HepG2 (cell line): Measurements from ENCODE around the gene SDR39U1. TPM values are rescaled to one million over a fixed set of nuclear protein-coding genes. Genes with fewer than 3 reads are reported as not detected.
A peak's percentile ranks its signal among the peaks of the same experiment; 100 is the strongest.

Experiments
- ATAC-seq: fragments of 200-7000 bp; cut with Tn5 transposase; 3 replicates; pipeline ENCODE4 v1.9.1; 2020; ENCODE audit warnings: mild to moderate bottlenecking, moderate library complexity
- BruUV-seq: library from RNA; stranded (reverse); fragments of 400-500 nt; replicated peaks from 2 replicates; lab custom pipeline; 2021; lab: Mats Ljungman, UMichigan
- CTCF ChIA-PET: fragments of 300-600 bp; formaldehyde crosslinking; extraction: SDS; loops from one replicate; lab custom pipeline; 2021; ENCODE audit warnings: low total read pairs, inconsistent platforms, low intra/inter-chr PET ratio; lab: Yijun Ruan, JAX
- POLR2A ChIA-PET: fragments of 350-600 bp; sonication (Branson Sonifier 250); formaldehyde crosslinking; loops from one replicate; lab custom pipeline; 2020; ENCODE audit warnings: antibody characterized with exemption, inconsistent platforms; lab: Yijun Ruan, JAX
- DNase-seq: peaks from one replicate; pipeline ENCODE4 v3.0.0-alpha.2; 2015; ENCODE audit warnings: low spot score
- FAIRE-seq: peaks from 3 replicates; lab custom pipeline; 2011; peaks lifted over from hg19 to GRCh38; lab: Jason Lieb, UNC
- H2AFZ ChIP-seq: one replicate; pipeline ENCODE4 v1.6.1; 2011; ENCODE audit warnings: low read length, inconsistent platforms
- H3K27ac ChIP-seq: fragments of 300-600 bp; 3 replicates; pipeline ENCODE4 v1.8.0; 2011; ENCODE audit warnings: mixed run types, mild to moderate bottlenecking, mixed read lengths, low read length, inconsistent platforms; ENCODE audit not compliant: insufficient read depth; ENCODE audit errors: extremely low read length
- H3K27me3 ChIP-seq, 2 experiments: fragments of 200-600 bp in 1 of 2; 2 replicates in 1 of 2; 3 replicates in 1 of 2; pipeline versions ENCODE4 v1.6.0 to v1.8.0; 2011; ENCODE audit warnings: low read length in 2 of 2, mild to moderate bottlenecking in 2 of 2, moderate library complexity in 2 of 2, inconsistent platforms in 1 of 2; ENCODE audit not compliant: insufficient read depth in 2 of 2, control insufficient read depth in 1 of 2
- H3K36me3 ChIP-seq, 2 experiments: fragments of 200-600 bp in 1 of 2; replicated peaks in 1 of 2; 2 replicates in 1 of 2; 3 replicates in 1 of 2; pipeline versions ENCODE4 v1.5.1 to v1.8.0; 2011; ENCODE audit warnings: low read length in 2 of 2, inconsistent platforms in 1 of 2; ENCODE audit not compliant: insufficient read depth in 2 of 2, control insufficient read depth in 1 of 2
- H3K4me1 ChIP-seq: 2 replicates; pipeline ENCODE4 v1.5.1; 2012; ENCODE audit warnings: low read length, inconsistent platforms; ENCODE audit not compliant: insufficient read depth
- H3K4me2 ChIP-seq: 2 replicates; pipeline ENCODE4 v1.6.0; 2011; ENCODE audit warnings: low read depth, low read length, inconsistent platforms
- H3K4me3 ChIP-seq, 3 experiments: fragments of 200-600 bp in 1 of 3; sonication (generic), shearing (Covaris generic) in 1 of 3; replicated peaks in 1 of 3; 2 replicates each; pipeline ENCODE4 v1.5.1; 2011 to 2016; ENCODE audit warnings: low read length in 3 of 3, inconsistent platforms in 2 of 3, low read depth in 2 of 3, mild to moderate bottlenecking in 2 of 3, control low read depth in 1 of 3, mixed read lengths in 1 of 3; ENCODE audit not compliant: insufficient read depth in 1 of 3
- H3K79me2 ChIP-seq: one replicate; pipeline ENCODE4 v1.6.1; 2011; ENCODE audit warnings: low read length, inconsistent platforms; ENCODE audit not compliant: insufficient read depth
- H3K9ac ChIP-seq: 2 replicates; pipeline ENCODE4 v1.6.0; 2011; ENCODE audit warnings: mild to moderate bottlenecking, low read depth, low read length, inconsistent platforms; ENCODE audit not compliant: insufficient read depth
- H3K9me3 ChIP-seq: 2 replicates; pipeline ENCODE4 v1.5.1; 2012; ENCODE audit warnings: mild to moderate bottlenecking, low read length
- H4K20me1 ChIP-seq: 2 replicates; pipeline ENCODE4 v1.6.0; 2011; ENCODE audit warnings: inconsistent platforms, mild to moderate bottlenecking, low read length, moderate library complexity; ENCODE audit not compliant: insufficient read depth
- ATRX ChIP-seq: sonication (generic); formaldehyde crosslinking; IDR thresholded peaks from 2 replicates; pipeline ENCODE4 v1.4.0; 2020; ENCODE audit warnings: missing genetic modification reagents, borderline replicate concordance
- FOXA3 ChIP-seq: IDR thresholded peaks from 2 replicates; pipeline ENCODE4 v1.6.1; 2016; ENCODE audit warnings: missing genetic modification reagents, missing compliant biosample characterization
- MIER3 ChIP-seq: IDR thresholded peaks from 2 replicates; pipeline ENCODE4 v1.6.1; 2016; ENCODE audit warnings: missing compliant biosample characterization, borderline replicate concordance
- NCOA2 ChIP-seq: sonication (generic); formaldehyde crosslinking; IDR thresholded peaks from 2 replicates; pipeline ENCODE4 v1.8.0; 2022; ENCODE audit warnings: inconsistent platforms
- NONO ChIP-seq, 2 experiments: fragments of 450-650 bp in 1 of 2; sonication (generic) in 1 of 2; formaldehyde crosslinking in 1 of 2; IDR thresholded peaks in 1 of 2; conservative IDR thresholded peaks in 1 of 2; 2 replicates each; pipeline versions ENCODE4 v1.6.1 to v1.8.0; 2017 to 2022; ENCODE audit warnings: mild to moderate bottlenecking in 1 of 2, missing genetic modification reagents in 1 of 2, moderate library complexity in 1 of 2
- NPAS2 ChIP-seq: sonication (generic); formaldehyde crosslinking; IDR thresholded peaks from 2 replicates; pipeline ENCODE4 v1.8.0; 2022; ENCODE audit warnings: mild to moderate bottlenecking, missing genetic modification reagents, borderline replicate concordance
- PAF1 ChIP-seq: IDR thresholded peaks from 2 replicates; pipeline ENCODE4 v1.6.1; 2016; ENCODE audit warnings: missing genetic modification reagents, missing compliant biosample characterization
- POLR2AphosphoS2 ChIP-seq: IDR thresholded peaks from 2 replicates; pipeline ENCODE4 v1.6.1; 2011; ENCODE audit warnings: low read depth, low read length, improper control_type of control experiment
- REPIN1 ChIP-seq: sonication (generic); formaldehyde crosslinking; IDR thresholded peaks from 2 replicates; pipeline ENCODE4 v1.8.0; 2022; ENCODE audit warnings: missing genetic modification reagents, low read depth, mild to moderate bottlenecking, borderline replicate concordance
- SETDB1 ChIP-seq: sonication (generic); formaldehyde crosslinking; IDR thresholded peaks from 2 replicates; pipeline ENCODE4 v1.5.1; 2020; ENCODE audit warnings: missing genetic modification reagents, mild to moderate bottlenecking, borderline replicate concordance
- SMC3 ChIP-seq: IDR thresholded peaks from 2 replicates; pipeline ENCODE4 v1.6.1; 2011; ENCODE audit warnings: low read length, improper control_type of control experiment
- SUZ12 ChIP-seq: fragments of 150-350 bp; IDR thresholded peaks from 2 replicates; pipeline ENCODE4 v1.6.1; 2014; ENCODE audit warnings: low read depth, low read length
- TBX2 ChIP-seq: sonication (generic); formaldehyde crosslinking; IDR thresholded peaks from 2 replicates; pipeline ENCODE4 v1.5.0; 2020; ENCODE audit warnings: missing genetic modification reagents, mild to moderate bottlenecking, borderline replicate concordance
- TOPORS ChIP-seq: sonication (generic); formaldehyde crosslinking; IDR thresholded peaks from 2 replicates; pipeline ENCODE4 v1.8.0; 2023; ENCODE audit warnings: mild to moderate bottlenecking, missing genetic modification reagents
- ZNF329 ChIP-seq: sonication (generic); formaldehyde crosslinking; IDR thresholded peaks from 2 replicates; pipeline ENCODE4 v1.9.0; 2021; ENCODE audit warnings: low read depth, mild to moderate bottlenecking, missing genetic modification reagents
- ZNF562 ChIP-seq: sonication (generic); formaldehyde crosslinking; IDR thresholded peaks from 2 replicates; pipeline ENCODE4 v1.8.0; 2022; ENCODE audit warnings: missing genetic modification reagents, borderline replicate concordance
- ZNF589 ChIP-seq: sonication (generic); formaldehyde crosslinking; conservative IDR thresholded peaks from 2 replicates; pipeline ENCODE4 v1.8.0; 2022; ENCODE audit warnings: mild to moderate bottlenecking, moderate library complexity, missing genetic modification reagents
- ZNF607 ChIP-seq: sonication (generic); formaldehyde crosslinking; IDR thresholded peaks from 2 replicates; pipeline ENCODE4 v1.5.1; 2020; ENCODE audit warnings: missing genetic modification reagents, mild to moderate bottlenecking, borderline replicate concordance
- ZNF761 ChIP-seq: sonication (generic); formaldehyde crosslinking; conservative IDR thresholded peaks from 2 replicates; pipeline ENCODE4 v1.4.0; 2020; ENCODE audit warnings: mild to moderate bottlenecking, missing genetic modification reagents
- ZNF773 ChIP-seq: sonication (generic); formaldehyde crosslinking; IDR thresholded peaks from 2 replicates; pipeline ENCODE4 v1.4.0; 2020; ENCODE audit warnings: missing genetic modification reagents, borderline replicate concordance
- WGBS: methylation state at CpG from one replicate; pipeline ENCODE4 v1.1.6; 2017; ENCODE audit warnings: low lambda C conversion rate; 5-methylcytosine and 5-hydroxymethylcytosine counted together
- in situ Hi-C: cut with HindIII; loops from 2 replicates; pipeline ENCODE4 v1.10.0; 2017; ENCODE audit warnings: low pct_unique_long_range_greater_than_20kb; ENCODE audit not compliant: extremely low pct_ligation_motif_present
- intact Hi-C: fragments of 100-400 bp; cut with micrococcal nuclease; formaldehyde crosslinking; loops from one replicate; pipeline ENCODE4 v1.10.0; 2022; ENCODE audit not compliant: unreplicated experiment
- polyA plus RNA-seq, 8 experiments: library from polyadenylated mRNA; depleted of rRNA in 3 of 8; stranded (reverse) in 7 of 8; unstranded in 1 of 8; fragments of >200 nt; fragmentation: Illumina TruSeq in 4 of 8; extraction: Trizol in 4 of 8; gene quantifications; 2 replicates each; pipeline versions ENCODE4 v1.2.1 to v1.2.3, GENCODE V29; 2011 to 2016; ENCODE audit warnings: low read depth in 4 of 8, missing spikeins in 1 of 8, mixed read lengths in 1 of 8; ENCODE audit not compliant: insufficient read depth in 1 of 8
- total RNA-seq, 5 experiments: library from RNA; depleted of rRNA; stranded (reverse); fragments of >200 nt; fragmentation: Illumina TruSeq; extraction: Trizol; gene quantifications; 2 replicates each; pipeline ENCODE4 v1.2.3, GENCODE V29; 2016; ENCODE audit warnings: low read depth in 1 of 5
- TF ChIP-seq, protein P1 (sequence below): sonication (generic); formaldehyde crosslinking; IDR thresholded peaks from 2 replicates; pipeline ENCODE4 v1.5.0; 2020; ENCODE audit warnings: missing genetic modification reagents
- TF ChIP-seq, protein P2 (sequence below), 2 experiments: fragments of 450-650 bp in 1 of 2; sonication (generic) in 1 of 2; formaldehyde crosslinking; IDR thresholded peaks; 2 replicates each; pipeline versions ENCODE4 v1.5.0 to v1.8.0; 2020 to 2022; ENCODE audit warnings: mild to moderate bottlenecking in 1 of 2, missing genetic modification reagents in 1 of 2

The SDR39U1 gene
- total and polyA plus RNA-seq, 2 of the 13 experiments (the other 11 are each of a cell fraction or from before 2014, with no cell fraction given), result 34.4 to 129 TPM

DNA sequence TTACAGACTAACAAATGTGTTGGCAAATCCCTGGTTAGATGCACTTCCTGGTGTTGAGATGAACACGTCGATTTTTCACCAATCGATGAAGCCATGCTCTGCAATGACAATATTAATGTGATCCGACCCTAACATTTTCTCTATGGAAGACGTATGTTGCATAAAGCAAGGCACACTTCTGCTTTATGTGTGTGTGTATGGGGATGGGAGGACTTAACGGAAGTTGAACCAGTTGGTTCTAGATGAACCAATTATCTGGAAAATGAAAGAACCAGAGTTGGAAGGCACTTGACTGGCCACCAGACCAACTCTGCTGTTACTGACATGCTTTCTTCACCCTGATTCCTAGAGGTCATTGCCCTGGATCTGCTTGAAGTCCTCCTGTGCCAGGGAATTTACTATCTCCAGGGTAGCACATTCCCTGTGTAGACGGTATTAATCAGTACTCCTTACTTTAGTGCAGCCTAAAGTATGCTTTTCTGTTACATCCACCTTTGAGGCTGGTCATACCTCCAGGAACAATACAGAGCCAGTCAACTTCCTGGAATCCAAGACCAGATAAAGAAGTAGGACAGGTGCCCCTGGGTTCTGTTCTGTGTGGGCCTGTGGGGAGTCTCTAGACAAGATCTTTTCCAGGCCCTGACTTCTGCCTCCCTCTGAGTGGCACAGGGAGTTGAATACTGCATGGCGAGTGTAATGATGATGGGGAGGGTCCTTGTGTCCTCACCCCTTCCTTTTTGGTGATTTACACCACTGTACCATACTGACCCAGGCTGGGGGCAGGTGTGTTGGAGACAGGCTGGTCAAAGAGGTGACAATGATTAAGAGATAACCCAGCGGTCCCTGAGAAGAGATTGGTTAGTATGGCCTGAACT is 4.1 kb downstream of the SDR39U1 start:
- in situ Hi-C loops, result loop anchor here (10.0 kb wide), 1 partner anchor 194 kb away; the partner anchor contains the start of gene TINF2
- TF ChIP-seq, protein P1, sequence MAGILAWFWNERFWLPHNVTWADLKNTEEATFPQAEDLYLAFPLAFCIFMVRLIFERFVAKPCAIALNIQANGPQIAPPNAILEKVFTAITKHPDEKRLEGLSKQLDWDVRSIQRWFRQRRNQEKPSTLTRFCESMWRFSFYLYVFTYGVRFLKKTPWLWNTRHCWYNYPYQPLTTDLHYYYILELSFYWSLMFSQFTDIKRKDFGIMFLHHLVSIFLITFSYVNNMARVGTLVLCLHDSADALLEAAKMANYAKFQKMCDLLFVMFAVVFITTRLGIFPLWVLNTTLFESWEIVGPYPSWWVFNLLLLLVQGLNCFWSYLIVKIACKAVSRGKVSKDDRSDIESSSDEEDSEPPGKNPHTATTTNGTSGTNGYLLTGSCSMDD, result 0 out of 2 replicates have a peak, but pooled peaks have one; percentile 8
- TF ChIP-seq SETDB1 (no peak), PAF1 (CRISPR knock-in tag) (peak; percentile 75; the same call in 1 of the 2 replicates), ZNF761 (CRISPR knock-in tag) (no peak), MIER3 (CRISPR knock-in tag) (no peak), ZNF562 (CRISPR knock-in tag) (0 out of 2 replicates have a peak, but pooled peaks have one; percentile 42), ZNF607 (CRISPR knock-in tag) (peak; percentile 32; the same call in 1 of the 2 replicates), SUZ12 (no peak), ATRX (no peak), NONO (IDR thresholded peaks at IDR 0.05) (no peak), NONO (CRISPR knock-in tag; conservative IDR thresholded peaks at IDR 0.05) (peak; percentile 57; the same call in 1 of the 2 replicates), ZNF589 (CRISPR knock-in tag) (peak; percentile 55; the same call in 1 of the 2 replicates), TOPORS (0 out of 2 replicates have a peak, but pooled peaks have one; percentile 54), TBX2 (CRISPR knock-in tag) (no peak), ZNF773 (no peak), NCOA2 (CRISPR knock-in tag) (no peak), REPIN1 (CRISPR knock-in tag) (peak; percentile 19; the same call in 1 of the 2 replicates), ZNF329 (CRISPR knock-in tag) (no peak), SMC3 (no peak), FOXA3 (CRISPR knock-in tag) (peak; percentile 6), POLR2AphosphoS2 (peak; percentile 27; the same call in 1 of the 2 replicates), NPAS2 (CRISPR knock-in tag) (no peak)
- TF ChIP-seq, protein P2, sequence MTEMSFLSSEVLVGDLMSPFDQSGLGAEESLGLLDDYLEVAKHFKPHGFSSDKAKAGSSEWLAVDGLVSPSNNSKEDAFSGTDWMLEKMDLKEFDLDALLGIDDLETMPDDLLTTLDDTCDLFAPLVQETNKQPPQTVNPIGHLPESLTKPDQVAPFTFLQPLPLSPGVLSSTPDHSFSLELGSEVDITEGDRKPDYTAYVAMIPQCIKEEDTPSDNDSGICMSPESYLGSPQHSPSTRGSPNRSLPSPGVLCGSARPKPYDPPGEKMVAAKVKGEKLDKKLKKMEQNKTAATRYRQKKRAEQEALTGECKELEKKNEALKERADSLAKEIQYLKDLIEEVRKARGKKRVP (CRISPR knock-in tag; IDR thresholded peaks at IDR 0.05), result no peak

More for the DNA sequence above, 4.1 kb downstream of the SDR39U1 start:
- Histone ChIP-seq H3K4me2 (no peak overlapping the region), H3K36me3 (peaks cover 40 to 62% of the 10 kb centered on the region in 2 experiments), H3K4me3 (no peak overlapping the region), H4K20me1 (no peaks in the 10 kb centered on the region; the same call in 1 of the 2 replicates), H3K4me1 (peaks cover 23% of the 10 kb centered on the region), H3K27ac (no peak overlapping the region), H2AFZ (no peak overlapping the region), H3K27me3 (peaks cover 0 to 4% of the 10 kb centered on the region in 2 experiments; a peak in 1 of 5 replicates), H3K9me3 (no peaks in the 10 kb centered on the region), H3K79me2 (peaks cover 20% of the 10 kb centered on the region), H3K9ac (no peak overlapping the region)
- WGBS, result 81% methylated on average over 9 of the region's 9 CpGs
- BruUV-seq, result no TSS peak
- ATAC-seq, result no peak
- DNase-seq, result no peak
- ChIA-PET CTCF (interaction anchor here (1.5 to 11.8 kb wide), 2 partner anchors 73 to 107 kb away, joined by 6 to 235 read pairs; partner anchors contain the start of gene ADCY4), POLR2A (interaction anchor here (1.2 to 5.6 kb wide), 9 partner anchors 9 to 196 kb away, joined by 3 to 242 read pairs (median 10); partner anchors contain the start of genes CBLN3, CIDEB, DHRS1 and KHNYN)
- intact Hi-C loops, result loop anchor here (10.0 kb wide), 1 partner anchor 854 kb away; no protein-coding TSS in a partner anchor
- no peak for FAIRE-seq
